HL-60 (cell line): ENCODE data around the gene TNFAIP1.

Source experiments
- DNase-seq, 2 experiments: peaks; one replicate each; pipeline ENCODE4 v3.0.0-alpha.2; 2010 to 2020; ENCODE audit warnings: low read depth in 1 of 2, low spot score in 1 of 2
- H3K27ac ChIP-seq: fragments of 250-450 bp; sonication (Bioruptor Pico); replicated peaks from 2 replicates; pipeline ENCODE4 v1.5.1; 2020; ENCODE audit warnings: mild to moderate bottlenecking, moderate library complexity
- H3K27me3 ChIP-seq: fragments of 250-450 bp; sonication (Bioruptor Pico); 2 replicates; pipeline ENCODE4 v1.5.1; 2021; ENCODE audit warnings: mild to moderate bottlenecking, moderate library complexity; ENCODE audit not compliant: insufficient read depth, poor library complexity, severe bottlenecking
- H3K4me3 ChIP-seq: replicated peaks from 2 replicates; pipeline ENCODE4 v1.5.1; 2011; ENCODE audit warnings: mild to moderate bottlenecking, control low read depth, low read length; ENCODE audit not compliant: insufficient read depth
- GABPA ChIP-seq: IDR thresholded peaks from 2 replicates; pipeline ENCODE4 v1.6.1; 2012; ENCODE audit warnings: low read depth
- POLR2AphosphoS5 ChIP-seq: IDR thresholded peaks from 2 replicates; pipeline ENCODE4 v1.6.1; 2012; ENCODE audit warnings: low read depth
- SPI1 ChIP-seq: IDR thresholded peaks from 2 replicates; pipeline ENCODE4 v1.6.1; 2012; ENCODE audit warnings: low read depth, mild to moderate bottlenecking, borderline replicate concordance
- TF ChIP-seq, protein P1 (sequence below): IDR thresholded peaks from one replicate; pipeline ENCODE4 v1.5.1; 2011; ENCODE audit warnings: low read length, control low read depth, inconsistent platforms; ENCODE audit not compliant: insufficient read depth
- TF ChIP-seq, protein P2 (sequence below): IDR thresholded peaks from 2 replicates; pipeline ENCODE4 v1.6.1; 2012; ENCODE audit warnings: low read depth; ENCODE audit not compliant: insufficient replicate concordance

The TNFAIP1 gene

GRCh38 chr17:28370035-28370743, 34.6 kb downstream of the TNFAIP1 start, which contains the start of gene VTN:
TSS of gene VTN (minus strand) at chr17:28370307. CDS start at chr17:28370203, 104 bp downstream.
- peak; percentile 42 to 60 for DNase-seq
- Histone ChIP-seq H3K4me3 (no peak within 1 kb of the TSS), H3K27me3 (peaks cover 12% of the 10 kb centered on the region), H3K27ac (no peak within 1 kb of the TSS)
- TF ChIP-seq POLR2AphosphoS5: no peak
- TF ChIP-seq, protein P1, sequence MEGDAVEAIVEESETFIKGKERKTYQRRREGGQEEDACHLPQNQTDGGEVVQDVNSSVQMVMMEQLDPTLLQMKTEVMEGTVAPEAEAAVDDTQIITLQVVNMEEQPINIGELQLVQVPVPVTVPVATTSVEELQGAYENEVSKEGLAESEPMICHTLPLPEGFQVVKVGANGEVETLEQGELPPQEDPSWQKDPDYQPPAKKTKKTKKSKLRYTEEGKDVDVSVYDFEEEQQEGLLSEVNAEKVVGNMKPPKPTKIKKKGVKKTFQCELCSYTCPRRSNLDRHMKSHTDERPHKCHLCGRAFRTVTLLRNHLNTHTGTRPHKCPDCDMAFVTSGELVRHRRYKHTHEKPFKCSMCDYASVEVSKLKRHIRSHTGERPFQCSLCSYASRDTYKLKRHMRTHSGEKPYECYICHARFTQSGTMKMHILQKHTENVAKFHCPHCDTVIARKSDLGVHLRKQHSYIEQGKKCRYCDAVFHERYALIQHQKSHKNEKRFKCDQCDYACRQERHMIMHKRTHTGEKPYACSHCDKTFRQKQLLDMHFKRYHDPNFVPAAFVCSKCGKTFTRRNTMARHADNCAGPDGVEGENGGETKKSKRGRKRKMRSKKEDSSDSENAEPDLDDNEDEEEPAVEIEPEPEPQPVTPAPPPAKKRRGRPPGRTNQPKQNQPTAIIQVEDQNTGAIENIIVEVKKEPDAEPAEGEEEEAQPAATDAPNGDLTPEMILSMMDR: no peak
- TF ChIP-seq GABPA: no peak
- peak; percentile 79; the same call in 1 of the 2 replicates for TF ChIP-seq SPI1
- TF ChIP-seq, protein P2, sequence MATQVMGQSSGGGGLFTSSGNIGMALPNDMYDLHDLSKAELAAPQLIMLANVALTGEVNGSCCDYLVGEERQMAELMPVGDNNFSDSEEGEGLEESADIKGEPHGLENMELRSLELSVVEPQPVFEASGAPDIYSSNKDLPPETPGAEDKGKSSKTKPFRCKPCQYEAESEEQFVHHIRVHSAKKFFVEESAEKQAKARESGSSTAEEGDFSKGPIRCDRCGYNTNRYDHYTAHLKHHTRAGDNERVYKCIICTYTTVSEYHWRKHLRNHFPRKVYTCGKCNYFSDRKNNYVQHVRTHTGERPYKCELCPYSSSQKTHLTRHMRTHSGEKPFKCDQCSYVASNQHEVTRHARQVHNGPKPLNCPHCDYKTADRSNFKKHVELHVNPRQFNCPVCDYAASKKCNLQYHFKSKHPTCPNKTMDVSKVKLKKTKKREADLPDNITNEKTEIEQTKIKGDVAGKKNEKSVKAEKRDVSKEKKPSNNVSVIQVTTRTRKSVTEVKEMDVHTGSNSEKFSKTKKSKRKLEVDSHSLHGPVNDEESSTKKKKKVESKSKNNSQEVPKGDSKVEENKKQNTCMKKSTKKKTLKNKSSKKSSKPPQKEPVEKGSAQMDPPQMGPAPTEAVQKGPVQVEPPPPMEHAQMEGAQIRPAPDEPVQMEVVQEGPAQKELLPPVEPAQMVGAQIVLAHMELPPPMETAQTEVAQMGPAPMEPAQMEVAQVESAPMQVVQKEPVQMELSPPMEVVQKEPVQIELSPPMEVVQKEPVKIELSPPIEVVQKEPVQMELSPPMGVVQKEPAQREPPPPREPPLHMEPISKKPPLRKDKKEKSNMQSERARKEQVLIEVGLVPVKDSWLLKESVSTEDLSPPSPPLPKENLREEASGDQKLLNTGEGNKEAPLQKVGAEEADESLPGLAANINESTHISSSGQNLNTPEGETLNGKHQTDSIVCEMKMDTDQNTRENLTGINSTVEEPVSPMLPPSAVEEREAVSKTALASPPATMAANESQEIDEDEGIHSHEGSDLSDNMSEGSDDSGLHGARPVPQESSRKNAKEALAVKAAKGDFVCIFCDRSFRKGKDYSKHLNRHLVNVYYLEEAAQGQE: no peak

GRCh38 chr17:28370744-28371103, 35.2 kb downstream of the TNFAIP1 start:
- no peak for TF ChIP-seq GABPA
- TF ChIP-seq, protein P1: no peak
- TF ChIP-seq SPI1: no peak
- TF ChIP-seq, protein P2: no peak
- no peak for TF ChIP-seq POLR2AphosphoS5
- peaks cover 12% of the 10 kb centered on the region for H3K27me3 ChIP-seq
- no peak overlapping the region for H3K27ac ChIP-seq
- no peak for DNase-seq
- H3K4me3 ChIP-seq: no peak overlapping the region

DNA sequence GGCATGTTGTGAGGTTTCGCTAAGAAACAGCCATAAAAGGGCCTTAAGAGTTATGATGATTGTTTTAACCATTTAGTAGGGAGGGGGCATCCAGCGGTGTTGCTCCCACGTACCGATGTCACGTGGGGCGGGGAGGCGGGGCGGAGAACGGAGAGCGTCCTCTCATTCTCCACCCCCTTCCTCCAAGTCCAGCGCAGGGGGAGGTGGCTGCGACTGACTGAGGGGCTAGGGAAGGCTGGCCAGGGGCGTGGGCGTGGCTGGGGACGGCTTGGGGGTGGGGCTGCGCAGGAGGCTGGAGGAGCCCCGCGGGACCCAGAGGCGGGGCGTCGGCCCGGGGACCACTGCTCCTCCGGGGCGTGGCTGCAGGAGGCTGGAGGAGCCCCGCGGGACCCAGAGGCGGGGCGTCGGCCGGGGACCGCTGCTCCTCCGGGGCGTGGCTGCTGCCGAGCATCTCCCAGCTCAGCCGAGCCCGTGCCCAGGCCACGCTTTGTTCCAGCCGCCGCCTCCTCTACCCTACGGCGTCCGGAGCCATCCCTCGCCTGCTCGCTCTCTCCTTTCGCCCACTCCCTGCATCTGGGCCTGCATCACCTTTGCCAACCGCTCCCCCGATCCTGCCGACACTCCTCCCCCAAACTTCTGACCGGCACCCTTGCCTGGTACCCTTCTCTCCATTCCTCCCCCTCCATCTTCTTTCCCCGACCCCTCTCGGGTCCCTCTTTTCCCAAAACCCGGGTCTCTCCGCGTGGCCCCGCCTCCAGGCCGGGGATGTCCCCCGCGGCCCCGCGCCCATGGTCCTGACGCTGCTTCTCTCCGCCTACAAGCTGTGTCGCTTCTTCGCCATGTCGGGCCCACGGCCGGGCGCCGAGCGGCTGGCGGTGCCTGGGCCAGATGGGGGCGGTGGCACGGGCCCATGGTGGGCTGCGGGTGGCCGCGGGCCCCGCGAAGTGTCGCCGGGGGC, 36.0 kb downstream of the TNFAIP1 start, which contains the start of gene SARM1:
TSS of gene SARM1 (plus strand) at position 450 of the 958 bp plus-strand sequence. CDS start at position 789, 339 bp downstream.
- DNase-seq: no peak
- Histone ChIP-seq H3K27ac (no peak within 1 kb of the TSS), H3K27me3 (peaks cover 12% of the 10 kb centered on the region), H3K4me3 (no peak within 1 kb of the TSS)
- TF ChIP-seq, protein P2: no peak
- no peak for TF ChIP-seq SPI1
- TF ChIP-seq POLR2AphosphoS5: no peak
- TF ChIP-seq, protein P1: no peak
- TF ChIP-seq GABPA: no peak
